CD14-positive monocyte (primary cell): ENCODE results near the gene KNSTRN. TPM values are rescaled to one million over a fixed set of nuclear protein-coding genes. Genes with fewer than 3 reads are reported as not detected.

ENCODE experiments used
- DNase-seq, 3 donors: peaks; one replicate each; pipeline ENCODE4 v3.0.0-alpha.2; 2011 to 2022
- H2AFZ ChIP-seq: 2 replicates; pipeline ENCODE4 v1.6.0; 2012; ENCODE audit warnings: mild to moderate bottlenecking, low read depth, low read length, inconsistent platforms; ENCODE audit not compliant: insufficient read depth, poor library complexity, severe bottlenecking
- H3K27ac ChIP-seq, 2 donors: 1 replicate in 1 of 2; 2 replicates in 1 of 2; pipeline ENCODE4 v1.5.1; 2012 to 2013; ENCODE audit warnings: low read length in 2 of 2, control low read depth in 1 of 2, inconsistent platforms in 1 of 2, low read depth in 1 of 2, mild to moderate bottlenecking in 1 of 2
- H3K27me3 ChIP-seq, 2 donors: one replicate each; pipeline versions ENCODE4 v1.6.0 to v1.6.1; 2011 to 2013; ENCODE audit warnings: low read length in 2 of 2; ENCODE audit not compliant: control insufficient read depth in 2 of 2, insufficient read depth in 2 of 2
- H3K36me3 ChIP-seq, 2 donors: replicated peaks in 1 of 2; 1 replicate in 1 of 2; 2 replicates in 1 of 2; pipeline versions ENCODE4 v1.5.1 to v1.6.1; 2012 to 2013; ENCODE audit warnings: low read length in 2 of 2, control low read depth in 1 of 2, inconsistent platforms in 1 of 2, mild to moderate bottlenecking in 1 of 2; ENCODE audit not compliant: insufficient read depth in 2 of 2, control insufficient read depth in 1 of 2
- H3K4me1 ChIP-seq, 2 donors: 1 replicate in 1 of 2; 2 replicates in 1 of 2; pipeline versions ENCODE4 v1.5.1 to v1.6.1; 2012 to 2013; ENCODE audit warnings: low read length in 2 of 2, control low read depth in 1 of 2, inconsistent platforms in 1 of 2, mild to moderate bottlenecking in 1 of 2, moderate library complexity in 1 of 2; ENCODE audit not compliant: insufficient read depth in 2 of 2, control insufficient read depth in 1 of 2
- H3K4me2 ChIP-seq: replicated peaks from 2 replicates; pipeline ENCODE3; 2012; ENCODE audit warnings: low read length, moderate library complexity, mild to moderate bottlenecking; ENCODE audit not compliant: poor library complexity, severe bottlenecking; ENCODE audit errors: extremely low read depth
- H3K4me3 ChIP-seq, 3 experiments: fragments of 200-600 bp in 1 of 3; sonication (generic) in 1 of 3; replicated peaks in 1 of 3; 1 replicate in 2 of 3; 2 replicates in 1 of 3; pipeline ENCODE4 v1.5.1; 2011 to 2013; ENCODE audit warnings: low read length in 3 of 3, mild to moderate bottlenecking in 3 of 3, control low read depth in 2 of 3, low read depth in 2 of 3, inconsistent platforms in 1 of 3, moderate library complexity in 1 of 3
- H3K79me2 ChIP-seq: 2 replicates; pipeline ENCODE4 v1.6.0; 2012; ENCODE audit warnings: mild to moderate bottlenecking, control low read depth, inconsistent platforms, low read length, moderate library complexity; ENCODE audit not compliant: insufficient read depth
- H3K9ac ChIP-seq: 2 replicates; pipeline ENCODE4 v1.6.0; 2017; ENCODE audit warnings: low read length, mild to moderate bottlenecking; ENCODE audit not compliant: insufficient read depth, poor library complexity, severe bottlenecking
- H3K9me3 ChIP-seq, 2 donors: replicated peaks in 1 of 2; 1 replicate in 1 of 2; 2 replicates in 1 of 2; pipeline versions ENCODE4 v1.5.1 to v1.6.1; 2012 to 2013; ENCODE audit warnings: low read length in 2 of 2, control low read depth in 1 of 2; ENCODE audit not compliant: control insufficient read depth in 1 of 2, insufficient read depth in 1 of 2
- H4K20me1 ChIP-seq: 2 replicates; pipeline ENCODE4 v1.6.0; 2012; ENCODE audit warnings: mild to moderate bottlenecking, low read length, control low read depth, moderate library complexity; ENCODE audit not compliant: insufficient read depth
- H3K27ac Mint-ChIP-seq, 7 donors: one replicate each; pipeline ENCODE4 v1.8.0; 2020; ENCODE audit warnings: mild to moderate bottlenecking in 7 of 7, mixed read lengths in 7 of 7, moderate library complexity in 6 of 7, inconsistent platforms in 2 of 7
- H3K27me3 Mint-ChIP-seq, 3 donors: one replicate each; pipeline ENCODE4 v1.8.0; 2021 to 2022; ENCODE audit warnings: low read depth in 3 of 3, mild to moderate bottlenecking in 3 of 3, mixed read lengths in 3 of 3, moderate library complexity in 3 of 3, inconsistent platforms in 1 of 3
- H3K36me3 Mint-ChIP-seq, 2 donors: one replicate each; pipeline ENCODE4 v1.8.0; 2020; ENCODE audit warnings: mixed read lengths in 2 of 2, inconsistent platforms in 1 of 2, mild to moderate bottlenecking in 1 of 2
- H3K4me1 Mint-ChIP-seq: one replicate; pipeline ENCODE4 v1.8.0; 2020; ENCODE audit warnings: mild to moderate bottlenecking, mixed read lengths
- H3K4me3 Mint-ChIP-seq, 2 donors: one replicate each; pipeline ENCODE4 v1.8.0; 2020; ENCODE audit warnings: mild to moderate bottlenecking in 2 of 2, mixed read lengths in 2 of 2, moderate library complexity in 1 of 2
- H3K9me3 Mint-ChIP-seq, 7 donors: one replicate each; pipeline ENCODE4 v1.8.0; 2020 to 2022; ENCODE audit warnings: mixed read lengths in 7 of 7, mild to moderate bottlenecking in 6 of 7, moderate library complexity in 6 of 7, inconsistent platforms in 2 of 7
- CTCF ChIP-seq: fragments of 200-600 bp; IDR thresholded peaks from one replicate; pipeline ENCODE4 v1.8.0; 2022; ENCODE audit warnings: antibody characterized with exemption, mild to moderate bottlenecking
- WGBS: methylation state at CpG from one replicate; pipeline ENCODE4 v1.1.5; 2013; ENCODE audit warnings: missing lambda C conversion rate; ENCODE audit not compliant: insufficient coverage; 5-methylcytosine and 5-hydroxymethylcytosine counted together
- intact Hi-C, 2 donors: fragments of 100-400 bp; cut with micrococcal nuclease; formaldehyde crosslinking; loops; one replicate each; pipeline versions ENCODE4 v1.15.0 to v1.15.1; 2023
- polyA plus RNA-seq, 3 donors: library from polyadenylated mRNA; depleted of rRNA in 1 of 3; unstranded in 2 of 3; stranded (reverse) in 1 of 3; fragments of 300-500 nt in 2 of 3; fragments of >200 nt in 1 of 3; fragmentation: Illumina TruSeq in 2 of 3; gene quantifications; 1 replicate in 2 of 3; 2 replicates in 1 of 3; pipeline ENCODE4 v1.2.3, GENCODE V29; 2012 to 2021

Gene KNSTRN
- polyA plus RNA-seq, 3 donors = 5.4 to 10.0 (median 7.9) TPM

- H3K27ac Mint-ChIP-seq = no peak overlapping the region
- WGBS = 100% methylated on average over 1 of the region's 5 CpGs
- peaks cover 15% of the 10 kb centered on the region for H3K4me1 Mint-ChIP-seq
- no peak for TF ChIP-seq CTCF
- peaks cover 8 to 9% of the 10 kb centered on the region in 2 donors for H3K36me3 Mint-ChIP-seq
- intact Hi-C loops = no loop called here
- Histone ChIP-seq H3K4me2 (no peak overlapping the region), H4K20me1 (peaks cover 11% of the 10 kb centered on the region), H2AFZ (no peak overlapping the region), H3K9me3 (no peaks in the 10 kb centered on the region), H3K9ac (no peak overlapping the region), H3K36me3 (no peaks in the 10 kb centered on the region), H3K4me1 (peaks cover 14 to 19% of the 10 kb centered on the region in 2 donors), H3K79me2 (no peaks in the 10 kb centered on the region), H3K27me3 (peaks cover 0 to 10% of the 10 kb centered on the region in 2 donors), H3K4me3 (no peak overlapping the region), H3K27ac (no peak overlapping the region)
- H3K4me3 Mint-ChIP-seq = no peak overlapping the region
- no peaks in the 10 kb centered on the region for H3K9me3 Mint-ChIP-seq
- H3K27me3 Mint-ChIP-seq = peaks cover 7 to 19% (median 16%) of the 10 kb centered on the region in 3 donors
- DNase-seq = no peak
Measured at GRCh38 chr15:40355976-40356585, 26.4 kb upstream of the KNSTRN start.

GRCh38 chr15:40357246-40357645 is 25.3 kb upstream of the KNSTRN start:
- no CpG with 5 or more reads among the region's 1 CpG for WGBS
- Histone ChIP-seq H3K79me2 (no peaks in the 10 kb centered on the region), H3K4me1 (peaks cover 14 to 19% of the 10 kb centered on the region in 2 donors), H3K4me2 (peak overlapping the region; percentile 95), H3K9me3 (no peaks in the 10 kb centered on the region), H3K4me3 (peak overlapping the region in 1 of 3 experiments; percentile 78), H2AFZ (no peak overlapping the region), H3K27ac (no peak overlapping the region), H3K27me3 (peaks cover 0 to 10% of the 10 kb centered on the region in 2 donors), H4K20me1 (peaks cover 11% of the 10 kb centered on the region), H3K36me3 (no peaks in the 10 kb centered on the region), H3K9ac (no peak overlapping the region)
- peaks cover 15 to 17% of the 10 kb centered on the region in 2 donors for H3K36me3 Mint-ChIP-seq
- intact Hi-C loops = no loop called here
- H3K27me3 Mint-ChIP-seq = peaks cover 7 to 19% (median 16%) of the 10 kb centered on the region in 3 donors
- peaks cover 15% of the 10 kb centered on the region for H3K4me1 Mint-ChIP-seq
- peak overlapping the region; percentile 77 to 91 for H3K4me3 Mint-ChIP-seq
- no peak for TF ChIP-seq CTCF
- no peak for DNase-seq
- H3K27ac Mint-ChIP-seq = no peak overlapping the region
- H3K9me3 Mint-ChIP-seq = no peaks in the 10 kb centered on the region
